ENCODE measurements around the gene RSRC1. TPM values are rescaled to one million over a fixed set of nuclear protein-coding genes. Genes with fewer than 3 reads are reported as not detected.
"Not testable (repeated sequence)": the region's sequence is repeated elsewhere in the genome, so short reads cannot be mapped to it uniquely, and the experiment has no call there.

Gene RSRC1
- total RNA-seq, 3 donors from 2014 or later, result 53.1 to 101 (median 59.3) TPM

- DNase-seq (ENCODE audit: low spot score in 2 of 2), result no peak
- H3K36me3 ChIP-seq, result no peaks in the 10 kb centered on the region
- no peaks in the 10 kb centered on the region for H3K4me1 ChIP-seq
- TF ChIP-seq CTCF (IDR thresholded peaks at IDR 0.05) (no peak), POLR2AphosphoS5 (IDR thresholded peaks at IDR 0.05) (no peak), POLR2A (IDR thresholded peaks at IDR 0.05) (no peak)
- H3K4me3 ChIP-seq, result no peak overlapping the region
- intact Hi-C loops (cut with DNase I; ENCODE audit: low total_unique reads), result no loop called here
- no peaks in the 10 kb centered on the region for H3K27me3 ChIP-seq
- H3K27ac ChIP-seq, result no peak overlapping the region
- H3K9me3 ChIP-seq, result no peaks in the 10 kb centered on the region
These were observed 398.6 kb downstream of the RSRC1 start for GRCh38 chr3:158508481-158508880.

GRCh38 chr3:158509891-158510290 is 400.0 kb downstream of the RSRC1 start:
- no peak for DNase-seq (ENCODE audit: low spot score in 2 of 2)
- H3K27ac ChIP-seq, result no peak overlapping the region
- no peaks in the 10 kb centered on the region for H3K9me3 ChIP-seq
- H3K4me1 ChIP-seq, result no peaks in the 10 kb centered on the region
- no peak overlapping the region for H3K4me3 ChIP-seq
- intact Hi-C loops (cut with DNase I; ENCODE audit: low total_unique reads), result no loop called here
- H3K27me3 ChIP-seq, result no peaks in the 10 kb centered on the region
- TF ChIP-seq POLR2AphosphoS5 (IDR thresholded peaks at IDR 0.05) (no peak), CTCF (IDR thresholded peaks at IDR 0.05) (no peak), POLR2A (IDR thresholded peaks at IDR 0.05) (no peak)
- no peaks in the 10 kb centered on the region for H3K36me3 ChIP-seq

GRCh38 chr3:158516729-158517128 is 406.8 kb downstream of the RSRC1 start:
- H3K9me3 ChIP-seq; H3K4me3 ChIP-seq; intact Hi-C loops (cut with DNase I; ENCODE audit: low total_unique reads); H3K36me3 ChIP-seq; H3K4me1 ChIP-seq; H3K27me3 ChIP-seq; DNase-seq (ENCODE audit: low spot score in 2 of 2); H3K27ac ChIP-seq: not testable (repeated sequence)

- no peak for TF ChIP-seq POLR2A (IDR thresholded peaks at IDR 0.05)
- no peak for TF ChIP-seq CTCF (IDR thresholded peaks at IDR 0.05)
- no peak for TF ChIP-seq POLR2AphosphoS5 (IDR thresholded peaks at IDR 0.05)
- intact Hi-C loops (cut with DNase I; ENCODE audit: low total_unique reads), result no loop called here
These were observed 409.9 kb downstream of the RSRC1 start for GRCh38 chr3:158519776-158520175.

GRCh38 chr3:158520433-158520832 is 410.5 kb downstream of the RSRC1 start:
- H3K27ac ChIP-seq, result no peak overlapping the region
- peaks cover 6 to 7% of the 10 kb centered on the region in 2 donors for H3K9me3 ChIP-seq
- H3K36me3 ChIP-seq, result no peaks in the 10 kb centered on the region
- no peak for DNase-seq (ENCODE audit: low spot score in 2 of 2)
- intact Hi-C loops (cut with DNase I; ENCODE audit: low total_unique reads), result no loop called here
- H3K4me3 ChIP-seq, result no peak overlapping the region
- H3K4me1 ChIP-seq, result no peaks in the 10 kb centered on the region
- H3K27me3 ChIP-seq, result no peaks in the 10 kb centered on the region
- TF ChIP-seq CTCF (IDR thresholded peaks at IDR 0.05), result no peak

More at GRCh38 chr3:158519776-158520175, 409.9 kb downstream of the RSRC1 start:
- Histone ChIP-seq H3K36me3 (no peaks in the 10 kb centered on the region), H3K27me3 (no peaks in the 10 kb centered on the region), H3K27ac (no peak overlapping the region), H3K4me1 (no peaks in the 10 kb centered on the region), H3K9me3 (peaks cover 6 to 7% of the 10 kb centered on the region in 2 donors), H3K4me3 (no peak overlapping the region)
- no peak for DNase-seq (ENCODE audit: low spot score in 2 of 2)
